HCT116 (cell line): ENCODE measurements around the gene PTPRR. TPM values are rescaled to one million over a fixed set of nuclear protein-coding genes. Genes with fewer than 3 reads are reported as not detected.

ENCODE experiments used
- ATAC-seq: fragments of 200-7000 bp; cut with Tn5 transposase; 2 replicates; pipeline ENCODE4 v1.9.1; 2020; ENCODE audit warnings: mild to moderate bottlenecking, moderate library complexity
- BruUV-seq: library from RNA; stranded (reverse); fragments of 400-500 nt; replicated peaks from 2 replicates; lab custom pipeline; 2021; lab: Mats Ljungman, UMichigan
- CTCF ChIA-PET: fragments of 300-600 bp; sonication (Branson Sonifier 250); formaldehyde crosslinking; loops from one replicate; lab custom pipeline; 2021; ENCODE audit warnings: antibody characterized with exemption; lab: Charles Lee
- POLR2A ChIA-PET: fragments of 300-600, 350-600 bp; sonication (Branson Sonifier 250); formaldehyde crosslinking; loops from one replicate; lab custom pipeline; 2021; ENCODE audit warnings: antibody characterized with exemption; lab: Charles Lee
- RAD21 ChIA-PET, 2 experiments: fragments of 300-600 bp; sonication (Branson Sonifier 250); formaldehyde crosslinking; loops; one replicate each; lab custom pipeline; 2023; ENCODE audit warnings: low total read pairs in 2 of 2; ENCODE audit not compliant: uncharacterized antibody in 2 of 2, unreplicated experiment in 2 of 2, low non-redundant PET in 1 of 2; lab: Charles Lee
- DNase-seq: peaks from one replicate; pipeline ENCODE4 v3.0.0-alpha.2; 2010; ENCODE audit warnings: low read depth, low spot score
- H2AFZ ChIP-seq: fragments of 200-600 bp; shearing (Covaris generic), sonication (generic); 2 replicates; pipeline ENCODE4 v1.6.1; 2017; ENCODE audit warnings: low read depth, mixed run types, mixed read lengths, antibody characterized with exemption, low read length; ENCODE audit not compliant: poor library complexity, severe bottlenecking
- H3K27ac ChIP-seq: 2 replicates; pipeline ENCODE4 v1.5.1; 2012; ENCODE audit warnings: low read depth, low read length
- H3K27me3 ChIP-seq: fragments of 200-600 bp; sonication (generic); 2 replicates; pipeline ENCODE4 v1.6.1; 2016; ENCODE audit warnings: mixed run types, low read length, mixed read lengths; ENCODE audit not compliant: insufficient read depth
- H3K36me3 ChIP-seq, 2 experiments: fragments of 200-500 bp in 1 of 2; fragments of 200-600 bp in 1 of 2; sonication (Bioruptor generic) in 1 of 2; sonication (generic) in 1 of 2; 2 replicates each; pipeline versions ENCODE4 v1.5.1 to v1.6.1; 2014 to 2016; ENCODE audit warnings: low read length in 2 of 2, inconsistent platforms in 1 of 2, mixed read lengths in 1 of 2, mixed run types in 1 of 2; ENCODE audit not compliant: insufficient read depth in 2 of 2, control insufficient read depth in 1 of 2
- H3K4me1 ChIP-seq, 2 experiments: fragments of 200-600 bp in 1 of 2; sonication (generic) in 1 of 2; 2 replicates each; pipeline versions ENCODE4 v1.5.1 to v1.6.1; 2012 to 2017; ENCODE audit warnings: low read length in 2 of 2, inconsistent platforms in 1 of 2, mild to moderate bottlenecking in 1 of 2, mixed read lengths in 1 of 2, mixed run types in 1 of 2, moderate library complexity in 1 of 2; ENCODE audit not compliant: insufficient read depth in 2 of 2, control insufficient read depth in 1 of 2
- H3K4me2 ChIP-seq: fragments of 200-600 bp; sonication (generic); 2 replicates; pipeline ENCODE4 v1.6.1; 2017; ENCODE audit warnings: mixed run types, low read length, mixed read lengths
- H3K4me3 ChIP-seq, 2 experiments: fragments of 200-600 bp in 1 of 2; sonication (generic) in 1 of 2; replicated peaks in 1 of 2; 2 replicates each; pipeline ENCODE4 v1.5.1; 2011 to 2016; ENCODE audit warnings: low read length in 2 of 2, control low read depth in 1 of 2, low read depth in 1 of 2, mild to moderate bottlenecking in 1 of 2, mixed read lengths in 1 of 2, mixed run types in 1 of 2
- H3K79me2 ChIP-seq: fragments of 200-600 bp; sonication (generic); 2 replicates; pipeline ENCODE4 v1.6.1; 2017; ENCODE audit warnings: mild to moderate bottlenecking, mixed run types, low read length, moderate library complexity, mixed read lengths; ENCODE audit not compliant: insufficient read depth
- H3K9ac ChIP-seq: fragments of 200-600 bp; sonication (generic); 2 replicates; pipeline ENCODE4 v1.6.1; 2016; ENCODE audit warnings: low read length, mixed read lengths
- H3K9me2 ChIP-seq: fragments of 200-600 bp; sonication (generic), shearing (Covaris generic); 2 replicates; pipeline ENCODE4 v1.6.1; 2017; ENCODE audit warnings: mixed run types, mild to moderate bottlenecking, moderate library complexity; ENCODE audit not compliant: insufficient read depth
- H3K9me3 ChIP-seq, 2 experiments: fragments of 200-500 bp in 1 of 2; fragments of 200-600 bp in 1 of 2; sonication (Bioruptor generic) in 1 of 2; sonication (generic) in 1 of 2; 2 replicates each; pipeline ENCODE4 v1.6.1; 2014 to 2017; ENCODE audit warnings: low read length in 2 of 2, mixed read lengths in 2 of 2, inconsistent platforms in 1 of 2, low read depth in 1 of 2, mild to moderate bottlenecking in 1 of 2, mixed run types in 1 of 2, moderate library complexity in 1 of 2; ENCODE audit not compliant: control insufficient read depth in 1 of 2, insufficient read depth in 1 of 2
- H4K20me1 ChIP-seq: fragments of 200-600 bp; sonication (generic), shearing (Covaris generic); 2 replicates; pipeline ENCODE4 v1.6.1; 2017; ENCODE audit warnings: mixed run types, mild to moderate bottlenecking, moderate library complexity; ENCODE audit not compliant: insufficient read depth
- ATF3 ChIP-seq: IDR thresholded peaks from 2 replicates; pipeline ENCODE4 v1.6.1; 2012
- CBX3 ChIP-seq: IDR thresholded peaks from 2 replicates; pipeline ENCODE4 v1.6.1; 2012; ENCODE audit warnings: low read depth
- CEBPB ChIP-seq: IDR thresholded peaks from 2 replicates; pipeline ENCODE4 v1.6.1; 2012; ENCODE audit warnings: low read depth
- EGR1 ChIP-seq: IDR thresholded peaks from 2 replicates; pipeline ENCODE4 v1.6.1; 2012; ENCODE audit warnings: low read depth
- FOSL1 ChIP-seq: IDR thresholded peaks from 2 replicates; pipeline ENCODE4 v1.6.1; 2012; ENCODE audit warnings: low read depth
- JUND ChIP-seq: IDR thresholded peaks from 2 replicates; pipeline ENCODE4 v1.6.1; 2012
- POLR2AphosphoS5 ChIP-seq: IDR thresholded peaks from 2 replicates; pipeline ENCODE4 v1.6.1; 2011; ENCODE audit warnings: mild to moderate bottlenecking, low read depth, low read length, moderate library complexity
- RAD21 ChIP-seq: IDR thresholded peaks from 2 replicates; pipeline ENCODE4 v1.6.1; 2012; ENCODE audit warnings: low read depth, mild to moderate bottlenecking
- SIN3A ChIP-seq: IDR thresholded peaks from 2 replicates; pipeline ENCODE4 v1.6.1; 2012; ENCODE audit warnings: low read depth
- SP1 ChIP-seq: IDR thresholded peaks from 2 replicates; pipeline ENCODE4 v1.6.1; 2012; ENCODE audit warnings: low read depth
- SRF ChIP-seq: IDR thresholded peaks from 2 replicates; pipeline ENCODE4 v1.6.1; 2012; ENCODE audit warnings: low read depth
- TCF7L2 ChIP-seq: IDR thresholded peaks from 2 replicates; pipeline ENCODE4 v1.7.0; 2011; ENCODE audit warnings: borderline replicate concordance, inconsistent platforms; ENCODE audit not compliant: insufficient read depth, insufficient read length; ENCODE audit errors: extremely low read depth
- YY1 ChIP-seq: IDR thresholded peaks from 2 replicates; pipeline ENCODE4 v1.6.1; 2011; ENCODE audit warnings: low read length, low read depth, moderate library complexity, mild to moderate bottlenecking; ENCODE audit not compliant: insufficient replicate concordance; ENCODE audit errors: extremely low read depth
- ZFX ChIP-seq: fragments of 450-650 bp; IDR thresholded peaks from 2 replicates; pipeline ENCODE4 v1.6.1; 2017
- ZNF274 ChIP-seq: fragments of 200-500 bp; sonication (Bioruptor generic); IDR thresholded peaks from 2 replicates; pipeline ENCODE4 v1.6.1; 2014; ENCODE audit warnings: mild to moderate bottlenecking, low read depth, low read length, inconsistent platforms
- intact Hi-C: fragments of 100-400 bp; cut with micrococcal nuclease; formaldehyde crosslinking; loops from 2 replicates; pipeline ENCODE4 v1.10.0; 2022
- total RNA-seq: library from RNA; stranded (reverse); gene quantifications from one replicate; pipeline ENCODE4 v1.2.1, GENCODE V29; 2021; ENCODE audit not compliant: unreplicated experiment
- TF ChIP-seq, protein P1 (sequence below), 3 experiments: fragments of 200-600 bp in 1 of 3; sonication (generic) in 1 of 3; IDR thresholded peaks in 2 of 3; conservative IDR thresholded peaks in 1 of 3; 2 replicates each; pipeline ENCODE4 v1.5.1; 2012 to 2017; ENCODE audit warnings: low read depth in 2 of 3, low read length in 2 of 3, antibody characterized with exemption in 1 of 3, borderline replicate concordance in 1 of 3, control low read depth in 1 of 3, mild to moderate bottlenecking in 1 of 3, mixed read lengths in 1 of 3, mixed run types in 1 of 3, moderate library complexity in 1 of 3; ENCODE audit not compliant: insufficient read depth in 1 of 3

PTPRR gene
- total RNA-seq, 1 experiment from 2014 or later = 0.27 TPM

GRCh38 chr12:70928071-70928470 is 7.5 kb upstream of the PTPRR start:
- POLR2A ChIA-PET = no interaction called here
- no peaks in the 10 kb centered on the region for H3K9me3 ChIP-seq
- ATAC-seq = no peak
- H3K4me2 ChIP-seq = no peak overlapping the region
- H4K20me1 ChIP-seq = no peaks in the 10 kb centered on the region
- H3K4me3 ChIP-seq = no peak overlapping the region
- no peak overlapping the region for H3K27ac ChIP-seq
- no peaks in the 10 kb centered on the region for H3K36me3 ChIP-seq
- RAD21 ChIA-PET = no interaction called here
- DNase-seq = no peak
- no peak overlapping the region for H2AFZ ChIP-seq
- CTCF ChIA-PET = no interaction called here
- intact Hi-C loops = no loop called here
- TF ChIP-seq SRF (no peak), SIN3A (no peak), ZFX (no peak), RAD21 (no peak), ATF3 (no peak)
- TF ChIP-seq, protein P1, sequence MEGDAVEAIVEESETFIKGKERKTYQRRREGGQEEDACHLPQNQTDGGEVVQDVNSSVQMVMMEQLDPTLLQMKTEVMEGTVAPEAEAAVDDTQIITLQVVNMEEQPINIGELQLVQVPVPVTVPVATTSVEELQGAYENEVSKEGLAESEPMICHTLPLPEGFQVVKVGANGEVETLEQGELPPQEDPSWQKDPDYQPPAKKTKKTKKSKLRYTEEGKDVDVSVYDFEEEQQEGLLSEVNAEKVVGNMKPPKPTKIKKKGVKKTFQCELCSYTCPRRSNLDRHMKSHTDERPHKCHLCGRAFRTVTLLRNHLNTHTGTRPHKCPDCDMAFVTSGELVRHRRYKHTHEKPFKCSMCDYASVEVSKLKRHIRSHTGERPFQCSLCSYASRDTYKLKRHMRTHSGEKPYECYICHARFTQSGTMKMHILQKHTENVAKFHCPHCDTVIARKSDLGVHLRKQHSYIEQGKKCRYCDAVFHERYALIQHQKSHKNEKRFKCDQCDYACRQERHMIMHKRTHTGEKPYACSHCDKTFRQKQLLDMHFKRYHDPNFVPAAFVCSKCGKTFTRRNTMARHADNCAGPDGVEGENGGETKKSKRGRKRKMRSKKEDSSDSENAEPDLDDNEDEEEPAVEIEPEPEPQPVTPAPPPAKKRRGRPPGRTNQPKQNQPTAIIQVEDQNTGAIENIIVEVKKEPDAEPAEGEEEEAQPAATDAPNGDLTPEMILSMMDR (IDR thresholded peaks at IDR 0.05 in 2 of 3, conservative IDR thresholded peaks at IDR 0.05 in 1 of 3; ENCODE audit: borderline replicate concordance in 1 of 3, insufficient read depth in 1 of 3, low read depth in 2 of 3, low read length in 2 of 3) = no peak
- H3K9ac ChIP-seq = no peak overlapping the region
- no peaks in the 10 kb centered on the region for H3K4me1 ChIP-seq
- H3K9me2 ChIP-seq = no peaks in the 10 kb centered on the region
- no TSS peak for BruUV-seq
- no peaks in the 10 kb centered on the region for H3K79me2 ChIP-seq
- no peaks in the 10 kb centered on the region for H3K27me3 ChIP-seq

DNA sequence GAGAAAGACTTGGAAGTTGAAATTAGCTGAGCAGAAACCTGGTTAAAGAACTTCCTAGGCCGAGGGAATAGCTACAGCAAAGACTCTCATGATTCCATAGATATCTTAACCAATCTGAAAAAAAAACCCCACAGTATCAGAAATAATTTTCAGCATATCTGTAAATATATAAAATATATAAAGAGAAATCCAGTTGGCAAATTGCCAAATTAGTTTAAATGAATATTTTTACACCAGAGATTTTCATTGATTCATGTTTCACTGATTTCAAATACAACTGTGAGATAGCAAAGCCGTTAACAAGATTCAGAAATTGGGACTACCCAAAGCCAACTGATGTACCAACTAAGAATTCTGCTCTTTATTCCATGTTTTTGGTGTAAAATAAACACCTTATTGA is 6.8 kb upstream of the PTPRR start:
- POLR2A ChIA-PET = no interaction called here
- H4K20me1 ChIP-seq = no peaks in the 10 kb centered on the region
- TF ChIP-seq CEBPB (no peak), EGR1 (no peak), JUND (no peak), SIN3A (no peak), ZNF274 (no peak), CBX3 (no peak), SP1 (no peak), ATF3 (no peak), TCF7L2 (no peak), YY1 (no peak), FOSL1 (no peak), ZFX (no peak), POLR2AphosphoS5 (no peak)
- TF ChIP-seq, all 23 proteins: peak for 0
- Histone ChIP-seq H3K9me2 (no peaks in the 10 kb centered on the region), H3K4me2 (no peak overlapping the region), H3K4me1 (no peaks in the 10 kb centered on the region), H3K36me3 (no peaks in the 10 kb centered on the region), H3K9ac (no peak overlapping the region), H2AFZ (no peak overlapping the region), H3K27ac (no peak overlapping the region), H3K4me3 (no peak overlapping the region), H3K9me3 (no peaks in the 10 kb centered on the region), H3K27me3 (no peaks in the 10 kb centered on the region), H3K79me2 (no peaks in the 10 kb centered on the region)
- DNase-seq (no peak), ATAC-seq (no peak)
- BruUV-seq = no TSS peak
- CTCF ChIA-PET = no interaction called here
- RAD21 ChIA-PET = no interaction called here
- intact Hi-C loops = no loop called here
